ENCODE measurements around the gene RALB. TPM values are rescaled to one million over a fixed set of nuclear protein-coding genes. Genes with fewer than 3 reads are reported as not detected.

RALB gene
- total RNA-seq, 2 donors from 2014 or later, result 21.9 to 50.2 TPM

DNA sequence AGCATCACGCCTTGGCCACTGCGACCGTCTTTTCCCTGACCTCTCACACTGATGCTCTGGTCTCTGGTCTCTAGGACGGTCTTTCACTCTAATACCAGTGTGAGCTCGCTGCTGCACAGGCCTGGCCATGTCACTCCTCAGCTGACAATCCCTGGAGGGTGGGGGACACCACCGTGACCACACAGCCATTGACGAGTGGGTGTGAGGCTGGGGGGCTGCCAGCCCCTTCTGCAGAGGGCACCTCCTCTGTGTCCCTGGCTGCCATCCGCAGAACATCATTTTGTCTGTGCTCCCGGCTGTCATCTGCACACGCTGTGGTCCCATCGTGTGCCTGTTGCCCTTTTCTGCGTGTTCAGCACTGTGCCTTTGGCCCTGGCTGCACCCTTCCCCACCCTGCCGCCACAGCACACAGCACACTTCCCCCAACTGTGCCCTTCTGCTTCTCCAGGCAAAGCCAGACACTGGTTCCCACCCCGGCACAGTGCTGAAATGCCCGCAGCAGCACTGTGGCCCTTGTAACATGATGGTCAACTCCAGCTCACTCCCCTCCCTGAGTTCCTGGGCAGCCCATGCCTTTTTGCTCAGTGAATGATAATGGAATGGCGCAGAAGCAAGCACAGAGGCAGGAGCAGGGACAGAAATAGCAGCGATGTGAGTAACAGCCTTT, 62.8 kb downstream of the RALB start:
- Histone ChIP-seq H3K4me1 (ENCODE audit: control insufficient read depth in 1 of 2, low read depth in 2 of 2) (peaks cover 5 to 9% of the 10 kb centered on the region in 2 donors), H3K4me3 (no peak overlapping the region), H3K27ac (no peak overlapping the region), H3K36me3 (no peaks in the 10 kb centered on the region), H3K27me3 (replicated peaks; ENCODE audit: insufficient read depth) (no peaks in the 10 kb centered on the region), H3K9me3 (no peaks in the 10 kb centered on the region)
- DNase-seq (ENCODE audit: low spot score), result no peak
- ATAC-seq (ENCODE audit: insufficient number of reproducible peaks, low FRiP score, low read depth), result no peak
- no peak for TF ChIP-seq CTCF (IDR thresholded peaks at IDR 0.05)

DNA sequence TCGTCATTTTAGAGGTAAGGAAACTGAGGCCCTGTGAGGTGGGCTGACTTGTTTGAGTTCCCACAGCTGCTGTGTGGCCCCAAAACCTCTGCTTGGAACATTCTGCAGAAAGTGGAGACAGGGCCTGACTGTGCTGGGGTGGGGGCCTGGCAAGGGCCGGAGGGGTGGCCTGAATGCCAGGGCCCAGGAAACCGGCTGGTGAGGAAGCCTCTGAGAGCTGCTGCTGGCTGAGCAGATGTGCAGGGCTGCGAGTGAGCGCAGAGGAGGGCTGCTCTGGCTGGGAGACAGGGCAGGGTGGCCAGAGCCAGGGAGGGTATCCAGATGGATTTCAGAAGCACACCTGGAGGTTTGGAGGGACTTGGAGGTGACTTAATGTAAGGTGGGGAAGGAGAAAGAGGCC, 63.4 kb downstream of the RALB start:
- DNase-seq (ENCODE audit: low spot score) (no peak), ATAC-seq (ENCODE audit: insufficient number of reproducible peaks, low FRiP score, low read depth) (no peak)
- Histone ChIP-seq H3K27ac (no peak overlapping the region), H3K9me3 (no peaks in the 10 kb centered on the region), H3K4me3 (no peak overlapping the region), H3K27me3 (replicated peaks; ENCODE audit: insufficient read depth) (no peaks in the 10 kb centered on the region), H3K36me3 (no peaks in the 10 kb centered on the region), H3K4me1 (ENCODE audit: control insufficient read depth in 1 of 2, low read depth in 2 of 2) (peaks cover 5 to 9% of the 10 kb centered on the region in 2 donors)
- no peak for TF ChIP-seq CTCF (IDR thresholded peaks at IDR 0.05)

GRCh38 chr2:120316528-120317179, 64.0 kb downstream of the RALB start:
- DNase-seq (ENCODE audit: low spot score), result no peak
- no peaks in the 10 kb centered on the region for H3K27me3 ChIP-seq (replicated peaks; ENCODE audit: insufficient read depth)
- no peak overlapping the region for H3K27ac ChIP-seq
- no peaks in the 10 kb centered on the region for H3K9me3 ChIP-seq
- no peaks in the 10 kb centered on the region for H3K36me3 ChIP-seq
- ATAC-seq (ENCODE audit: insufficient number of reproducible peaks, low FRiP score, low read depth), result no peak
- no peak for TF ChIP-seq CTCF (IDR thresholded peaks at IDR 0.05)
- H3K4me3 ChIP-seq, result no peak overlapping the region
- peaks cover 5 to 9% of the 10 kb centered on the region in 2 donors for H3K4me1 ChIP-seq (ENCODE audit: control insufficient read depth in 1 of 2, low read depth in 2 of 2)

- no peak for TF ChIP-seq CTCF (IDR thresholded peaks at IDR 0.05)
- ATAC-seq (ENCODE audit: insufficient number of reproducible peaks, low FRiP score, low read depth) (no peak), DNase-seq (ENCODE audit: low spot score) (no peak)
- no peaks in the 10 kb centered on the region for H3K36me3 ChIP-seq
- no peaks in the 10 kb centered on the region for H3K9me3 ChIP-seq
- no peak overlapping the region for H3K27ac ChIP-seq
- peaks cover 5 to 9% of the 10 kb centered on the region in 2 donors for H3K4me1 ChIP-seq (ENCODE audit: control insufficient read depth in 1 of 2, low read depth in 2 of 2)
- no peak overlapping the region for H3K4me3 ChIP-seq
- H3K27me3 ChIP-seq (replicated peaks; ENCODE audit: insufficient read depth), result no peaks in the 10 kb centered on the region
Measured at GRCh38 chr2:120317180-120317533, 64.5 kb downstream of the RALB start.

GRCh38 chr2:120317916-120318315, 65.3 kb downstream of the RALB start:
- ATAC-seq (ENCODE audit: insufficient number of reproducible peaks, low FRiP score, low read depth) (no peak), DNase-seq (ENCODE audit: low spot score) (no peak)
- Histone ChIP-seq H3K9me3 (no peaks in the 10 kb centered on the region), H3K27ac (no peak overlapping the region), H3K36me3 (no peaks in the 10 kb centered on the region), H3K4me3 (no peak overlapping the region), H3K27me3 (replicated peaks; ENCODE audit: insufficient read depth) (no peaks in the 10 kb centered on the region), H3K4me1 (ENCODE audit: control insufficient read depth in 1 of 2, low read depth in 2 of 2) (peaks cover 0 to 4% of the 10 kb centered on the region in 2 donors)
- no peak for TF ChIP-seq CTCF (IDR thresholded peaks at IDR 0.05)
